Colonic mucosa (tissue), 4 donors: ENCODE results near the gene DCST1. TPM values are rescaled to one million over a fixed set of nuclear protein-coding genes. Genes with fewer than 3 reads are reported as not detected.

Source experiments
- DNase-seq: peaks from one replicate; pipeline ENCODE4 v3.0.0-alpha.2; 2020
- H3K27ac ChIP-seq: fragments of 200-600 bp; one replicate; pipeline ENCODE4 v1.8.0; 2021
- H3K27me3 ChIP-seq: fragments of 200-600 bp; one replicate; pipeline ENCODE4 v1.8.0; 2021
- H3K36me3 ChIP-seq: fragments of 200-600 bp; one replicate; pipeline ENCODE4 v1.8.0; 2021
- H3K4me1 ChIP-seq: fragments of 200-600 bp; one replicate; pipeline ENCODE4 v1.8.0; 2021; ENCODE audit warnings: mild to moderate bottlenecking
- H3K4me3 ChIP-seq: fragments of 200-600 bp; one replicate; pipeline ENCODE4 v1.8.0; 2021
- H3K9ac ChIP-seq, 2 donors: one replicate each; pipeline ENCODE4 v1.7.0; 2013; ENCODE audit warnings: control low read depth in 2 of 2, low read depth in 2 of 2, low read length in 2 of 2
- H3K9me3 ChIP-seq: fragments of 200-600 bp; one replicate; pipeline ENCODE4 v1.8.0; 2021
- CTCF ChIP-seq: fragments of 200-600 bp; IDR thresholded peaks from one replicate; pipeline ENCODE4 v1.8.0; 2022; ENCODE audit warnings: antibody characterized with exemption, mild to moderate bottlenecking
- intact Hi-C: fragments of 100-400 bp; cut with DNase I; formaldehyde crosslinking; loops from one replicate; pipeline ENCODE4 v1.14.1; 2022
- total RNA-seq, 2 donors: library from RNA; stranded (reverse); fragmentation: NEBNext Ultra II Directional in 1 of 2; extraction: Animal tissue kit (Norgen Biotek cat#: 25700) in 1 of 2; gene quantifications; one replicate each; pipeline ENCODE4 v1.2.1, GENCODE V29; 2021
- donor health status: healthy.
- donor health status: DM: no; HTN: no; CAD: no.
- donor health status: DM: no; HTN: no; CAD: no.

Gene DCST1
- total RNA-seq, 2 donors from 2014 or later = not detected

- no peak for DNase-seq
- no peak overlapping the region for H3K27ac ChIP-seq
- no peaks in the 10 kb centered on the region for H3K27me3 ChIP-seq
- H3K9me3 ChIP-seq = no peaks in the 10 kb centered on the region
- no peak for TF ChIP-seq CTCF
- no peak overlapping the region for H3K9ac ChIP-seq
- H3K4me1 ChIP-seq = peaks cover 6% of the 10 kb centered on the region
- no peak overlapping the region for H3K4me3 ChIP-seq
- intact Hi-C loops = no loop called here
- no peaks in the 10 kb centered on the region for H3K36me3 ChIP-seq
Observed at GRCh38 chr1:155094622-155094948, 61.0 kb downstream of the DCST1 start.

- Histone ChIP-seq H3K27me3 (no peaks in the 10 kb centered on the region), H3K9ac (no peak overlapping the region), H3K27ac (no peak overlapping the region), H3K36me3 (no peaks in the 10 kb centered on the region), H3K4me1 (peaks cover 10% of the 10 kb centered on the region), H3K9me3 (no peaks in the 10 kb centered on the region), H3K4me3 (no peak overlapping the region)
- no peak for TF ChIP-seq CTCF
- intact Hi-C loops = no loop called here
- DNase-seq = no peak
Observed at GRCh38 chr1:155099331-155099730, 65.7 kb downstream of the DCST1 start.

Other genes with a start within 250 kb of the DCST1 start
- gene KCNN3, start 163.5 kb upstream of the DCST1 start, total RNA-seq = 1 to 10 TPM in 1 of 2 donors, under 1 TPM in 1; 0.99 to 2.5 TPM
- 10 to 100 TPM; 32.0 to 46.5 TPM for gene PMVK, start 97.1 kb upstream of the DCST1 start, total RNA-seq
- gene PBXIP1, start 77.7 kb upstream of the DCST1 start, total RNA-seq = 10 to 100 TPM; 22.0 to 51.4 TPM
- gene PYGO2, start 72.0 kb upstream of the DCST1 start, total RNA-seq = 10 to 100 TPM; 25.8 to 33.8 TPM
- 100 to 1,000 TPM in 1 of 2 donors, 10 to 100 TPM in 1; 98.3 to 104 TPM for gene SHC1, start 63.1 kb upstream of the DCST1 start, total RNA-seq
- gene CKS1B, start 59.1 kb upstream of the DCST1 start, total RNA-seq = 10 to 100 TPM; 49.5 to 76.5 TPM
- gene FLAD1, start 50.5 kb upstream of the DCST1 start, total RNA-seq = 10 to 100 TPM; 28.2 to 46.1 TPM
- gene LENEP, start 40.2 kb upstream of the DCST1 start, total RNA-seq = not detected
- gene ZBTB7B, start 31.0 kb upstream of the DCST1 start, total RNA-seq = 100 to 1,000 TPM; 185 to 205 TPM
- gene DCST2, start within 50 bp of the DCST1 start, total RNA-seq = 1 to 10 TPM; 1.7 to 1.9 TPM
- 100 to 1,000 TPM; 101 to 228 TPM for gene ADAM15, start 17.5 kb downstream of the DCST1 start, total RNA-seq
- gene EFNA4, start 29.9 kb downstream of the DCST1 start, total RNA-seq = 10 to 100 TPM; 26.1 to 27.2 TPM
- 10 to 100 TPM; 12.7 to 21.4 TPM for gene EFNA3, start 45.0 kb downstream of the DCST1 start, total RNA-seq
- gene EFNA1, start 94.1 kb downstream of the DCST1 start, total RNA-seq = 100 to 1,000 TPM in 1 of 2 donors, 10 to 100 TPM in 1; 61.3 to 125 TPM
- 100 to 1,000 TPM; 102 to 130 TPM for gene SLC50A1, start 102.0 kb downstream of the DCST1 start, total RNA-seq
- gene DPM3, start 106.7 kb downstream of the DCST1 start, total RNA-seq = 100 to 1,000 TPM; 149 to 182 TPM
- gene KRTCAP2, start 139.5 kb downstream of the DCST1 start, total RNA-seq = 100 to 1,000 TPM; 140 to 172 TPM
- gene TRIM46, start 140.0 kb downstream of the DCST1 start, total RNA-seq = under 1 TPM; 0.10 to 0.19 TPM
- gene THBS3, start 174.1 kb downstream of the DCST1 start, total RNA-seq = 10 to 100 TPM; 12.2 to 16.0 TPM
- 10 to 100 TPM; 37.5 to 55.8 TPM for gene MTX1, start 174.9 kb downstream of the DCST1 start, total RNA-seq
- 10 to 100 TPM; 22.0 to 34.2 TPM for gene ENTREP3, start 221.7 kb downstream of the DCST1 start, total RNA-seq
- gene SCAMP3, start 228.5 kb downstream of the DCST1 start, total RNA-seq = 10 to 100 TPM; 41.5 to 67.7 TPM
- 10 to 100 TPM; 31.7 to 66.4 TPM for gene CLK2, start 239.7 kb downstream of the DCST1 start, total RNA-seq
- gene HCN3, start 243.6 kb downstream of the DCST1 start, total RNA-seq = 10 to 100 TPM; 12.4 to 12.8 TPM